Stomach smooth muscle (tissue), 2 donors: ENCODE measurements around the gene PAPSS2.

ENCODE experiments used
- H3K27ac ChIP-seq: one replicate; pipeline ENCODE4 v1.7.0; 2013; ENCODE audit warnings: mild to moderate bottlenecking, low read length, inconsistent platforms
- H3K27me3 ChIP-seq, 2 donors: one replicate each; pipeline ENCODE4 v1.7.0; 2013; ENCODE audit warnings: low read length in 2 of 2; ENCODE audit not compliant: insufficient read depth in 2 of 2, control insufficient read depth in 1 of 2
- H3K36me3 ChIP-seq, 2 donors: one replicate each; pipeline ENCODE4 v1.7.0; 2013; ENCODE audit warnings: low read length in 2 of 2; ENCODE audit not compliant: control insufficient read depth in 2 of 2, insufficient read depth in 2 of 2
- H3K4me1 ChIP-seq: one replicate; pipeline ENCODE4 v1.7.0; 2013; ENCODE audit warnings: low read length; ENCODE audit not compliant: control insufficient read depth, insufficient read depth
- H3K4me3 ChIP-seq, 2 donors: one replicate each; pipeline ENCODE4 v1.7.0; 2013; ENCODE audit warnings: low read length in 2 of 2
- H3K9ac ChIP-seq, 2 donors: one replicate each; pipeline ENCODE4 v1.7.0; 2013; ENCODE audit warnings: low read length in 2 of 2, mild to moderate bottlenecking in 1 of 2
- H3K9me3 ChIP-seq, 2 donors: one replicate each; pipeline ENCODE4 v1.7.0; 2013; ENCODE audit warnings: low read length in 2 of 2; ENCODE audit not compliant: control insufficient read depth in 2 of 2
- donor health status: healthy.
- donor health status: Pancreatic carcinoma.

PAPSS2 gene

GRCh38 chr10:87751274-87751673, 91.6 kb downstream of the PAPSS2 start:
- Histone ChIP-seq H3K4me1 (no peaks in the 10 kb centered on the region), H3K27me3 (no peaks in the 10 kb centered on the region), H3K36me3 (peaks cover 0 to 15% of the 10 kb centered on the region in 2 donors), H3K4me3 (no peak overlapping the region), H3K9me3 (no peaks in the 10 kb centered on the region), H3K9ac (no peak overlapping the region), H3K27ac (no peak overlapping the region)

GRCh38 chr10:87752566-87752965, 92.9 kb downstream of the PAPSS2 start:
- Histone ChIP-seq H3K36me3 (peaks cover 0 to 18% of the 10 kb centered on the region in 2 donors), H3K9me3 (no peaks in the 10 kb centered on the region), H3K9ac (no peak overlapping the region), H3K27ac (no peak overlapping the region), H3K4me1 (no peaks in the 10 kb centered on the region), H3K27me3 (no peaks in the 10 kb centered on the region), H3K4me3 (no peak overlapping the region)

GRCh38 chr10:87753995-87754866, 94.6 kb downstream of the PAPSS2 start:
- no peaks in the 10 kb centered on the region for H3K9me3 ChIP-seq
- no peak overlapping the region for H3K4me3 ChIP-seq
- H3K27me3 ChIP-seq: no peaks in the 10 kb centered on the region
- no peak overlapping the region for H3K27ac ChIP-seq
- no peak overlapping the region for H3K9ac ChIP-seq
- H3K4me1 ChIP-seq: no peaks in the 10 kb centered on the region
- peaks cover 0 to 18% of the 10 kb centered on the region in 2 donors for H3K36me3 ChIP-seq

- H3K9me3 ChIP-seq: no peaks in the 10 kb centered on the region
- no peaks in the 10 kb centered on the region for H3K4me1 ChIP-seq
- no peak overlapping the region for H3K4me3 ChIP-seq
- H3K36me3 ChIP-seq: peaks cover 2 to 13% of the 10 kb centered on the region in 2 donors
- H3K27me3 ChIP-seq: no peaks in the 10 kb centered on the region
- H3K27ac ChIP-seq: no peak overlapping the region
- no peak overlapping the region for H3K9ac ChIP-seq
These were observed 98.0 kb downstream of the PAPSS2 start for GRCh38 chr10:87757685-87758084.

GRCh38 chr10:87759551-87759950, 99.9 kb downstream of the PAPSS2 start:
- Histone ChIP-seq H3K27ac (no peak overlapping the region), H3K9me3 (no peaks in the 10 kb centered on the region), H3K36me3 (peaks cover 2 to 9% of the 10 kb centered on the region in 2 donors), H3K9ac (no peak overlapping the region), H3K27me3 (no peaks in the 10 kb centered on the region), H3K4me1 (no peaks in the 10 kb centered on the region), H3K4me3 (no peak overlapping the region)

- Histone ChIP-seq H3K27ac (no peak overlapping the region), H3K9ac (no peak overlapping the region), H3K36me3 (peaks cover 2 to 7% of the 10 kb centered on the region in 2 donors), H3K4me1 (no peaks in the 10 kb centered on the region), H3K4me3 (no peak overlapping the region), H3K27me3 (no peaks in the 10 kb centered on the region), H3K9me3 (no peaks in the 10 kb centered on the region)
These were observed 100.7 kb downstream of the PAPSS2 start for GRCh38 chr10:87760195-87760905.

- Histone ChIP-seq H3K9ac (no peak overlapping the region), H3K4me1 (no peaks in the 10 kb centered on the region), H3K9me3 (no peaks in the 10 kb centered on the region), H3K36me3 (peaks cover 2 to 9% of the 10 kb centered on the region in 2 donors), H3K27me3 (no peaks in the 10 kb centered on the region), H3K4me3 (no peak overlapping the region), H3K27ac (no peak overlapping the region)
These were observed 101.5 kb downstream of the PAPSS2 start for GRCh38 chr10:87761153-87761552.

- Histone ChIP-seq H3K4me3 (no peak overlapping the region), H3K4me1 (no peaks in the 10 kb centered on the region), H3K27ac (no peak overlapping the region), H3K36me3 (peaks cover 2 to 5% of the 10 kb centered on the region in 2 donors), H3K9ac (no peak overlapping the region), H3K9me3 (no peaks in the 10 kb centered on the region), H3K27me3 (no peaks in the 10 kb centered on the region)
These were observed 102.2 kb downstream of the PAPSS2 start for GRCh38 chr10:87761892-87762291.

- Histone ChIP-seq H3K36me3 (peaks cover 2 to 5% of the 10 kb centered on the region in 2 donors), H3K27ac (no peak overlapping the region), H3K27me3 (no peaks in the 10 kb centered on the region), H3K4me1 (no peaks in the 10 kb centered on the region), H3K9me3 (no peaks in the 10 kb centered on the region), H3K4me3 (no peak overlapping the region), H3K9ac (no peak overlapping the region)
These were observed 103.6 kb downstream of the PAPSS2 start for GRCh38 chr10:87763086-87763861.

GRCh38 chr10:87764072-87764934, 104.6 kb downstream of the PAPSS2 start:
- Histone ChIP-seq H3K9ac (no peak overlapping the region), H3K36me3 (peaks cover 4 to 7% of the 10 kb centered on the region in 2 donors), H3K4me1 (no peaks in the 10 kb centered on the region), H3K27me3 (no peaks in the 10 kb centered on the region), H3K27ac (no peak overlapping the region), H3K4me3 (no peak overlapping the region), H3K9me3 (no peaks in the 10 kb centered on the region)
